DMS53 treated with DMSO at 0.1 percent for 48 hours (cell line): ENCODE results near the gene SH3GL3.

Experiments used
- DNase-seq: peaks from one replicate; lab custom pipeline; 2025; ENCODE audit not compliant: unreplicated experiment; lab: John Stamatoyannopoulos, UW

Gene SH3GL3

GRCh38 chr15:83462026-83462425 is 14.9 kb downstream of the SH3GL3 start:
- no peak for DNase-seq

- DNase-seq = no peak
Observed at GRCh38 chr15:83462953-83463433, 15.9 kb downstream of the SH3GL3 start.

- no peak for DNase-seq
Observed at GRCh38 chr15:83470887-83471286, 23.7 kb downstream of the SH3GL3 start.

GRCh38 chr15:83471307-83471866 is 24.2 kb downstream of the SH3GL3 start:
- no peak for DNase-seq

- no peak for DNase-seq
Observed at GRCh38 chr15:83472151-83472550, 25.0 kb downstream of the SH3GL3 start.

- no peak for DNase-seq
Observed at GRCh38 chr15:83472797-83473196, 25.7 kb downstream of the SH3GL3 start.

GRCh38 chr15:83474578-83474977 is 27.4 kb downstream of the SH3GL3 start:
- no peak for DNase-seq

GRCh38 chr15:83475551-83475950 is 28.4 kb downstream of the SH3GL3 start:
- DNase-seq = no peak

GRCh38 chr15:83476066-83476465 is 28.9 kb downstream of the SH3GL3 start:
- DNase-seq = no peak

GRCh38 chr15:83476708-83477107 is 29.6 kb downstream of the SH3GL3 start:
- no peak for DNase-seq

- no peak for DNase-seq
Observed at GRCh38 chr15:83477172-83477807, 30.1 kb downstream of the SH3GL3 start.

- DNase-seq = no peak
Observed at GRCh38 chr15:83477808-83478537, 30.8 kb downstream of the SH3GL3 start.

- DNase-seq = no peak
Observed at GRCh38 chr15:83483612-83484011, 36.5 kb downstream of the SH3GL3 start.

GRCh38 chr15:83484636-83485035 is 37.5 kb downstream of the SH3GL3 start:
- DNase-seq = no peak

GRCh38 chr15:83486363-83486762 is 39.2 kb downstream of the SH3GL3 start:
- DNase-seq = no peak

- no peak for DNase-seq
Observed at GRCh38 chr15:83487519-83487918, 40.4 kb downstream of the SH3GL3 start.

- DNase-seq = no peak
Observed at GRCh38 chr15:83489690-83490089, 42.5 kb downstream of the SH3GL3 start.

GRCh38 chr15:83491486-83491885 is 44.3 kb downstream of the SH3GL3 start:
- no peak for DNase-seq

GRCh38 chr15:83496766-83497165 is 49.6 kb downstream of the SH3GL3 start:
- DNase-seq = no peak

- no peak for DNase-seq
Observed at GRCh38 chr15:83498374-83498773, 51.2 kb downstream of the SH3GL3 start.

- no peak for DNase-seq
Observed at GRCh38 chr15:83498801-83499200, 51.7 kb downstream of the SH3GL3 start.

GRCh38 chr15:83499476-83499875 is 52.3 kb downstream of the SH3GL3 start:
- no peak for DNase-seq
